Gastrocnemius medialis (tissue), 4 donors: ENCODE measurements around the gene SDF2L1. TPM values are rescaled to one million over a fixed set of nuclear protein-coding genes. Genes with fewer than 3 reads are reported as not detected.

Source experiments
- microRNA counts, 2 donors: library from miRNA; unstranded; fragments of <30 nt; microRNA quantifications; one replicate each; lab custom pipeline; 2016
- microRNA-seq, 2 donors: library from miRNA; unstranded; fragments of <30 nt; microRNA quantifications; one replicate each; pipeline ENCODE4, GENCODE V29; 2016; ENCODE audit warnings: borderline replicate concordance in 2 of 2
- total RNA-seq, 4 donors: library from RNA; depleted of rRNA; stranded (reverse); fragments of >200 nt; gene quantifications; one replicate each; pipeline versions ENCODE4 v1.1.0 to v1.2.3, GENCODE V29; 2016

SDF2L1 gene
- total RNA-seq, 4 donors from 2014 or later: 8.5 to 33.2 (median 23.3) TPM

MicroRNAs within 50 kb of the gene (microRNA counts, 767-probe panel; counts per million panel counts)
- microRNA hsa-miR-130b-3p (lab: Ali Mortazavi, UCI): 356 to 448 counts per million in 2 donors
- 356 to 448 counts per million in 2 donors for microRNA hsa-miR-301b (lab: Ali Mortazavi, UCI)

Small RNAs within 50 kb of the gene (microRNA-seq; reads per million reads assigned to microRNA genes)
- gene MIR130B (45.0 to 62.3 reads per million in 2 donors), gene MIR301B (0.85 to 1.2 reads per million in 2 donors)

Other genes with a start within 250 kb of the SDF2L1 start
- 1 to 10 TPM; 1.5 to 4.0 (median 2.0) TPM for gene HIC2, start 224.9 kb upstream of the SDF2L1 start, total RNA-seq
- gene TMEM191C, start 174.9 kb upstream of the SDF2L1 start, total RNA-seq: under 1 TPM in 1 of 4 donors, not detected in 3; 0.16 TPM
- gene RIMBP3C, start 90.8 kb upstream of the SDF2L1 start, total RNA-seq: under 1 TPM in 1 of 4 donors, not detected in 3; 0.04 TPM
- gene UBE2L3, start 74.6 kb upstream of the SDF2L1 start, total RNA-seq: 10 to 100 TPM; 61.5 to 88.7 (median 70.5) TPM
- 10 to 100 TPM in 1 of 4 donors, 1 to 10 TPM in 3; 5.2 to 10.8 (median 6.3) TPM for gene YDJC, start 12.3 kb upstream of the SDF2L1 start, total RNA-seq
- gene CCDC116, start 9.5 kb upstream of the SDF2L1 start, total RNA-seq: under 1 TPM in 2 of 4 donors, not detected in 2; 0.20 to 0.22 TPM
- 10 to 100 TPM; 16.8 to 24.8 (median 20.5) TPM for gene PPIL2, start 23.7 kb downstream of the SDF2L1 start, total RNA-seq
- 10 to 100 TPM; 23.6 to 42.1 (median 36.4) TPM for gene YPEL1, start 93.5 kb downstream of the SDF2L1 start, total RNA-seq
- 10 to 100 TPM; 39.8 to 79.5 (median 57.2) TPM for gene MAPK1, start 225.3 kb downstream of the SDF2L1 start, total RNA-seq